Measurements from ENCODE around the gene GALNT17. TPM values are rescaled to one million over a fixed set of nuclear protein-coding genes. Genes with fewer than 3 reads are reported as not detected.
"Not testable (repeated sequence)": the region's sequence is repeated elsewhere in the genome, so short reads cannot be mapped to it uniquely, and the experiment has no call there.

GALNT17 gene
- total RNA-seq, 1 experiment from 2014 or later, result not detected

GRCh38 chr7:71733107-71733870 lies 601.3 kb downstream of the GALNT17 start:
- TF ChIP-seq CTCF (IDR thresholded peaks at IDR 0.05; ENCODE audit: unreplicated experiment), result peak; percentile 87
- no peak overlapping the region for H3K27ac Mint-ChIP-seq (ENCODE audit: low read depth, unreplicated experiment)
- no peaks in the 10 kb centered on the region for H3K36me3 Mint-ChIP-seq (ENCODE audit: insufficient read depth, unreplicated experiment)
- ChIA-PET POLR2A (no interaction called here), CTCF (interaction anchor here (0.6 to 6.6 kb wide), 26 partner anchors 9 to 903 kb away, joined by 3 to 79 read pairs (median 4); no protein-coding TSS in a partner anchor)
- H3K4me3 Mint-ChIP-seq (ENCODE audit: unreplicated experiment), result no peak overlapping the region
- H3K4me1 Mint-ChIP-seq (ENCODE audit: insufficient read depth, unreplicated experiment), result no peaks in the 10 kb centered on the region
- no TSS peak for BruUV-seq (replicated peaks)
- H3K9me3 Mint-ChIP-seq (ENCODE audit: unreplicated experiment), result no peaks in the 10 kb centered on the region
- peak; percentile 0 for DNase-seq (ENCODE audit: unreplicated experiment)
- no peaks in the 10 kb centered on the region for H3K27me3 Mint-ChIP-seq (ENCODE audit: insufficient read depth, unreplicated experiment)
- intact Hi-C loops (cut with micrococcal nuclease), result loop anchor here (1.0 to 10.0 kb wide), 3 partner anchors 498 to 995 kb away; no protein-coding TSS in a partner anchor

- no peak overlapping the region for H3K27ac Mint-ChIP-seq (ENCODE audit: low read depth, unreplicated experiment)
- H3K36me3 Mint-ChIP-seq (ENCODE audit: insufficient read depth, unreplicated experiment), result no peaks in the 10 kb centered on the region
- POLR2A ChIA-PET, result no interaction called here
- peak; percentile 85 for TF ChIP-seq CTCF (IDR thresholded peaks at IDR 0.05; ENCODE audit: unreplicated experiment)
- no TSS peak for BruUV-seq (replicated peaks)
- H3K4me3 Mint-ChIP-seq (ENCODE audit: unreplicated experiment), result no peak overlapping the region
- intact Hi-C loops (cut with micrococcal nuclease), result loop anchor here (1.0 to 10.0 kb wide), 2 partner anchors 501 to 907 kb away; no protein-coding TSS in a partner anchor
- DNase-seq (ENCODE audit: unreplicated experiment), result peak; percentile 39
- H3K27me3 Mint-ChIP-seq (ENCODE audit: insufficient read depth, unreplicated experiment), result no peaks in the 10 kb centered on the region
- H3K9me3 Mint-ChIP-seq (ENCODE audit: unreplicated experiment), result no peaks in the 10 kb centered on the region
- CTCF ChIA-PET, result interaction anchor here (0.5 to 6.6 kb wide), 31 partner anchors 10 to 950 kb away, joined by 3 to 79 read pairs (median 3); no protein-coding TSS in a partner anchor
- no peaks in the 10 kb centered on the region for H3K4me1 Mint-ChIP-seq (ENCODE audit: insufficient read depth, unreplicated experiment)
Observed at GRCh38 chr7:71735961-71736556, 604.1 kb downstream of the GALNT17 start.

- DNase-seq (ENCODE audit: unreplicated experiment); BruUV-seq (replicated peaks); H3K36me3 Mint-ChIP-seq (ENCODE audit: insufficient read depth, unreplicated experiment); H3K9me3 Mint-ChIP-seq (ENCODE audit: unreplicated experiment); H3K27ac Mint-ChIP-seq (ENCODE audit: low read depth, unreplicated experiment); H3K4me3 Mint-ChIP-seq (ENCODE audit: unreplicated experiment); POLR2A ChIA-PET; H3K27me3 Mint-ChIP-seq (ENCODE audit: insufficient read depth, unreplicated experiment); H3K4me1 Mint-ChIP-seq (ENCODE audit: insufficient read depth, unreplicated experiment): not testable (repeated sequence)
- intact Hi-C loops (cut with micrococcal nuclease), result loop anchor here (10.0 kb wide), 1 partner anchor 503 kb away; no protein-coding TSS in a partner anchor
- CTCF ChIA-PET, result interaction anchor here (0.6 to 1.4 kb wide), 2 partner anchors 891 to 909 kb away, joined by 3 to 6 read pairs; no protein-coding TSS in a partner anchor
Observed at GRCh38 chr7:71737931-71738540, 606.1 kb downstream of the GALNT17 start.

- intact Hi-C loops (cut with micrococcal nuclease), result loop anchor here (10.0 kb wide), 1 partner anchor 505 kb away; no protein-coding TSS in a partner anchor
- Mint-ChIP-seq H3K4me3 (ENCODE audit: unreplicated experiment) (no peak overlapping the region), H3K27me3 (ENCODE audit: insufficient read depth, unreplicated experiment) (no peaks in the 10 kb centered on the region), H3K36me3 (ENCODE audit: insufficient read depth, unreplicated experiment) (no peaks in the 10 kb centered on the region), H3K9me3 (ENCODE audit: unreplicated experiment) (no peaks in the 10 kb centered on the region), H3K27ac (ENCODE audit: low read depth, unreplicated experiment) (no peak overlapping the region), H3K4me1 (ENCODE audit: insufficient read depth, unreplicated experiment) (no peaks in the 10 kb centered on the region)
- no peak for TF ChIP-seq CTCF (IDR thresholded peaks at IDR 0.05; ENCODE audit: unreplicated experiment)
- CTCF ChIA-PET, result interaction anchor here (0.7 to 1.4 kb wide), 2 partner anchors 891 to 912 kb away, joined by 3 to 5 read pairs; no protein-coding TSS in a partner anchor
- POLR2A ChIA-PET, result no interaction called here
- no peak for DNase-seq (ENCODE audit: unreplicated experiment)
- no TSS peak for BruUV-seq (replicated peaks)
Observed at GRCh38 chr7:71739520-71740173, 607.7 kb downstream of the GALNT17 start.

Measured in MCF 10A (cell line).